ENCODE measurements around the gene ATP11C. TPM values are rescaled to one million over a fixed set of nuclear protein-coding genes. Genes with fewer than 3 reads are reported as not detected.

Gene ATP11C
- total and polyA plus RNA-seq, 4 donors: 5.3 to 32.1 (median 23.3) TPM

DNA sequence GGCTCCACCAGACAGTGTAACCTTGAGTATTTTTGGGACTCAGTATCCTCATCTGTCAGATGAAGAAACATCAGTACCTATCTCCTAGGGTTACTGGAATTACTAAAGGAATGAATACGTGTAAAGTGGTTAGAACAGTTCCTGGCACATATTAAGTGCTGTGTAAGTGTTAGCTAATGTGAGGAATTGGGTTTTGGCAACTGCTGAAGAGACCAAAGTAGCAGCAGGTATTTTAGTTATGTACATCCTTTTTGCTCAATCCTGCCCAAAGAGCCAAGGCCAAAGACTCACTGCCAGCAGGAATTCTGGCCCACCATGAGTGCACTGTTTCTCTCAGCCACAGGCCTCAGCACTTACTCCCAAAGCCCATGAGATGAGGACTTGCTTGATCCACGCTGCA lies 208.2 kb downstream of the ATP11C start:
- no peaks in the 10 kb centered on the region for H3K9me3 ChIP-seq (ENCODE audit: control insufficient read depth, low read length)
- H3K36me3 ChIP-seq (ENCODE audit: control insufficient read depth in 1 of 2, insufficient read depth in 2 of 2, low read length in 1 of 2): no peaks in the 10 kb centered on the region
- no peak for ATAC-seq (ENCODE audit: low FRiP score)
- intact Hi-C loops (cut with DNase I): no loop called here
- no peak overlapping the region for H3K27ac ChIP-seq (ENCODE audit: low read depth in 1 of 2, low read length in 2 of 2)
- DNase-seq: no peak
- no peaks in the 10 kb centered on the region for H3K4me1 ChIP-seq (ENCODE audit: control insufficient read depth in 1 of 2, insufficient read depth in 2 of 2, low read length in 2 of 2)
- H3K4me3 ChIP-seq (ENCODE audit: low read length in 2 of 2): no peak overlapping the region
- WGBS, 2 donors: 54 to 61% methylated on average over 2 of the region's 2 CpGs
- H3K27me3 ChIP-seq (ENCODE audit: control insufficient read depth in 1 of 2, insufficient read depth in 2 of 2, low read length in 1 of 2): no peaks in the 10 kb centered on the region

GRCh38 chrX:139720979-139721378 lies 211.9 kb downstream of the ATP11C start:
- no peaks in the 10 kb centered on the region for H3K9me3 ChIP-seq (ENCODE audit: control insufficient read depth, low read length)
- no peak overlapping the region for H3K4me3 ChIP-seq (ENCODE audit: low read length in 2 of 2)
- H3K36me3 ChIP-seq (ENCODE audit: control insufficient read depth in 1 of 2, insufficient read depth in 2 of 2, low read length in 1 of 2): no peaks in the 10 kb centered on the region
- ATAC-seq (ENCODE audit: low FRiP score): no peak
- H3K27me3 ChIP-seq (ENCODE audit: control insufficient read depth in 1 of 2, insufficient read depth in 2 of 2, low read length in 1 of 2): no peaks in the 10 kb centered on the region
- DNase-seq: no peak
- no peaks in the 10 kb centered on the region for H3K4me1 ChIP-seq (ENCODE audit: control insufficient read depth in 1 of 2, insufficient read depth in 2 of 2, low read length in 2 of 2)
- WGBS, 2 donors: 83 to 90% methylated on average over 6 of the region's 6 CpGs
- intact Hi-C loops (cut with DNase I): no loop called here
- H3K27ac ChIP-seq (ENCODE audit: low read depth in 1 of 2, low read length in 2 of 2): no peak overlapping the region

- H3K27ac ChIP-seq (ENCODE audit: low read depth in 1 of 2, low read length in 2 of 2): no peak overlapping the region
- no peak overlapping the region for H3K4me3 ChIP-seq (ENCODE audit: low read length in 2 of 2)
- DNase-seq (no peak), ATAC-seq (ENCODE audit: low FRiP score) (no peak)
- H3K4me1 ChIP-seq (ENCODE audit: control insufficient read depth in 1 of 2, insufficient read depth in 2 of 2, low read length in 2 of 2): no peaks in the 10 kb centered on the region
- no peaks in the 10 kb centered on the region for H3K9me3 ChIP-seq (ENCODE audit: control insufficient read depth, low read length)
- intact Hi-C loops (cut with DNase I): no loop called here
- whole genome bisulfite sequencing, 2 donors: 26 to 33% methylated on average over 5 of the region's 5 CpGs
- H3K27me3 ChIP-seq (ENCODE audit: control insufficient read depth in 1 of 2, insufficient read depth in 2 of 2, low read length in 1 of 2): no peaks in the 10 kb centered on the region
- H3K36me3 ChIP-seq (ENCODE audit: control insufficient read depth in 1 of 2, insufficient read depth in 2 of 2, low read length in 1 of 2): no peaks in the 10 kb centered on the region
Measured at GRCh38 chrX:139720136-139720535, 212.7 kb downstream of the ATP11C start.

DNA sequence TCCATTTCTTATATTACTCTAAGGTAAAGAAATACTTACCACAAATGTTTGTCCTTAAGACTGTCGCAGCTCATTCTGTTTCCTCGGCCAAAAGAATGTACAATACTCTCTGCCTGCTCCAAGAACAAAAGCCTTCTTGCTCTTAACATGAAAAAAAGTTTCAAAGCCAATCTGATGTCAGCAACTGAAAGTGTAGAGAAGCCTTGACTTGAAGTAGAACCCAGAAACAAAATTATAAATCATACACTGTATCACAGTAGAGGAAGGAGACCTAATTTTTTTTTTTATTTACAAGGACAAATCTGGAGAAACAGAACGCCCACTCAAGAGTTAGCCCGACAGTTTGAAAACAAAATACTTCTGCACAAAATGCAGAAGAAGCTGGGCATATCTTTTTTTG lies 224.8 kb downstream of the ATP11C start, which contains the start of gene MCF2:
Gene MCF2 (minus strand): TSS at position 101 of the 400 bp plus-strand sequence. CDS start 56,423 bp downstream, outside the sequence.
- Histone ChIP-seq H3K27me3 (ENCODE audit: control insufficient read depth in 1 of 2, insufficient read depth in 2 of 2, low read length in 1 of 2) (no peaks in the 10 kb centered on the region), H3K4me1 (ENCODE audit: control insufficient read depth in 1 of 2, insufficient read depth in 2 of 2, low read length in 2 of 2) (no peaks in the 10 kb centered on the region), H3K9me3 (ENCODE audit: control insufficient read depth, low read length) (no peaks in the 10 kb centered on the region), H3K27ac (ENCODE audit: low read depth in 1 of 2, low read length in 2 of 2) (no peak within 1 kb of the TSS), H3K4me3 (ENCODE audit: low read length in 2 of 2) (no peak within 1 kb of the TSS), H3K36me3 (ENCODE audit: control insufficient read depth in 1 of 2, insufficient read depth in 2 of 2, low read length in 1 of 2) (no peaks in the 10 kb centered on the region)
- DNase-seq (no peak), ATAC-seq (ENCODE audit: low FRiP score) (no peak)
- intact Hi-C loops (cut with DNase I): no loop called here
- 62 to 71% methylated on average over 4 of the region's 4 CpGs for WGBS, 2 donors

GRCh38 chrX:139702658-139703057 lies 230.2 kb downstream of the ATP11C start:
- 88 to 93% methylated on average over 3 of the region's 3 CpGs for WGBS, 2 donors
- no peak for ATAC-seq (ENCODE audit: low FRiP score)
- intact Hi-C loops (cut with DNase I): no loop called here
- Histone ChIP-seq H3K4me3 (ENCODE audit: low read length in 2 of 2) (no peak overlapping the region), H3K36me3 (ENCODE audit: control insufficient read depth in 1 of 2, insufficient read depth in 2 of 2, low read length in 1 of 2) (no peaks in the 10 kb centered on the region), H3K4me1 (ENCODE audit: control insufficient read depth in 1 of 2, insufficient read depth in 2 of 2, low read length in 2 of 2) (no peaks in the 10 kb centered on the region), H3K27ac (ENCODE audit: low read depth in 1 of 2, low read length in 2 of 2) (no peak overlapping the region), H3K27me3 (ENCODE audit: control insufficient read depth in 1 of 2, insufficient read depth in 2 of 2, low read length in 1 of 2) (no peaks in the 10 kb centered on the region), H3K9me3 (ENCODE audit: control insufficient read depth, low read length) (no peaks in the 10 kb centered on the region)
- no peak for DNase-seq

DNA sequence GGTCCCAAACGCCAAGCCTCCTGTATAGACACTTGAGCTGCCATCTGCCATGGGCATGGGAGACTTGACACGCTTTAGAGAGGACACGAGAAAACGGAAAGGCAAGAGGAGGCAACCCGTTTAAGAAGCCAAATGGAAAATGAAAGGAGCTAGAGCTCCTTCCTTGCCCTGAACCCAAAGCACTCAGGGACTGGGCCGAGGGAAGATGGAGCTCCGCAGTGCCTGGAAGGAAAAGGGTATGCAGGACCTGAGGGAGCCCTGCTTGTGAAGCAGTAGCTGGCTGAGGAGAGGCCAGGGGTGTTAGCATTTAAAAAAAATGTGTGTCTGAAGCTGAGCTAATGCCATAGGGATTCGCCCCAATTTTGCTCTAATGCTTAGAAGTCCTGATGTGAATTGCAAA lies 239.9 kb downstream of the ATP11C start:
- ATAC-seq (ENCODE audit: low FRiP score) (peak; percentile 12), DNase-seq (no peak)
- Histone ChIP-seq H3K36me3 (ENCODE audit: control insufficient read depth in 1 of 2, insufficient read depth in 2 of 2, low read length in 1 of 2) (no peaks in the 10 kb centered on the region), H3K27ac (ENCODE audit: low read depth in 1 of 2, low read length in 2 of 2) (no peak overlapping the region), H3K4me1 (ENCODE audit: control insufficient read depth in 1 of 2, insufficient read depth in 2 of 2, low read length in 2 of 2) (no peaks in the 10 kb centered on the region), H3K27me3 (ENCODE audit: control insufficient read depth in 1 of 2, insufficient read depth in 2 of 2, low read length in 1 of 2) (no peaks in the 10 kb centered on the region), H3K4me3 (ENCODE audit: low read length in 2 of 2) (peak overlapping the region; percentile 14 to 43), H3K9me3 (ENCODE audit: control insufficient read depth, low read length) (no peaks in the 10 kb centered on the region)
- 23 to 35% methylated on average over 8 of the region's 8 CpGs for WGBS, 2 donors
- intact Hi-C loops (cut with DNase I): no loop called here

- Histone ChIP-seq H3K4me1 (ENCODE audit: control insufficient read depth in 1 of 2, insufficient read depth in 2 of 2, low read length in 2 of 2) (no peaks in the 10 kb centered on the region), H3K36me3 (ENCODE audit: control insufficient read depth in 1 of 2, insufficient read depth in 2 of 2, low read length in 1 of 2) (no peaks in the 10 kb centered on the region), H3K9me3 (ENCODE audit: control insufficient read depth, low read length) (no peaks in the 10 kb centered on the region), H3K4me3 (ENCODE audit: low read length in 2 of 2) (peak overlapping the region; percentile 23 to 43), H3K27me3 (ENCODE audit: control insufficient read depth in 1 of 2, insufficient read depth in 2 of 2, low read length in 1 of 2) (no peaks in the 10 kb centered on the region), H3K27ac (ENCODE audit: low read depth in 1 of 2, low read length in 2 of 2) (no peak overlapping the region)
- DNase-seq: no peak
- intact Hi-C loops (cut with DNase I): no loop called here
- ATAC-seq (ENCODE audit: low FRiP score): no peak
- WGBS, 2 donors: 8 to 46% methylated on average over 11 of the region's 11 CpGs
Measured at GRCh38 chrX:139692506-139692849, 240.4 kb downstream of the ATP11C start.

DNA sequence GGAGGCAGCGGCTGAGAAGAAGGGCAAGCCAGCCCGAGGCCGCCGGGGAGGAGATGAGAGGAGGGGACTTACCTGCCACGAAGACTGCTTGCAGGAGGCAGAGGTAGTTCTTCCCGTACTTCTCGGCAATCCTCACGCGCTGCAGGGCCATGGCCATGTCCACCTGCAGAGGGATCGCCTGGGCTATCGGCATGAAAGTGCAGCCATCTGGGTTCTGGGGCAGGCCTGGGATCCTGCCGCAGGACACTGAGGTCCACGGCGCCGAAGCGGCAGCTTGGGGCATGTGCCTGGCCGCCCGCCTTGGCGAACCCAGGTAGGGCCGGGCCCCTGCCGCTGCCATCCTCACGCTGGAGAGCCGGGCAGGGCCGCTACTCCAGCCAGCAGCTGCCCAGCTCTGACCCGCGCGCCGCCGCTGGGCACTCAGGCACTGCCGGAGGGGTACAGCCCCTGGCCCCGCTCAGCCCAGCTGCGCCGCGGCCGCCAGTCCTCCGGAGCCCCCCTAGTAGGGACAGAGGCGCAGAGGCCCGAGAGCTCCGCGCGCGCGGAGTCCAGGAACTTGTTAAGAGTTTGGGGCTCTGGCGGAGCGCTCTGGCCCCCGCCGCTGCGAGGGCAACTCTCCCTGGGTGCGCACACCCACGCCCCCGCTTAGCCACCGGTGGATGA lies 240.9 kb downstream of the ATP11C start:
- peak; percentile 31 for ATAC-seq (ENCODE audit: low FRiP score)
- no peaks in the 10 kb centered on the region for H3K27me3 ChIP-seq (ENCODE audit: control insufficient read depth in 1 of 2, insufficient read depth in 2 of 2, low read length in 1 of 2)
- H3K4me3 ChIP-seq (ENCODE audit: low read length in 2 of 2): peak overlapping the region; percentile 23 to 43
- no peak overlapping the region for H3K27ac ChIP-seq (ENCODE audit: low read depth in 1 of 2, low read length in 2 of 2)
- peak in 1 of 2 donors; percentile 71 for DNase-seq
- 0 to 19% methylated on average over 47 to 52 of the region's 52 CpGs for WGBS, 2 donors
- H3K4me1 ChIP-seq (ENCODE audit: control insufficient read depth in 1 of 2, insufficient read depth in 2 of 2, low read length in 2 of 2): no peaks in the 10 kb centered on the region
- H3K9me3 ChIP-seq (ENCODE audit: control insufficient read depth, low read length): no peaks in the 10 kb centered on the region
- intact Hi-C loops (cut with DNase I): no loop called here
- no peaks in the 10 kb centered on the region for H3K36me3 ChIP-seq (ENCODE audit: control insufficient read depth in 1 of 2, insufficient read depth in 2 of 2, low read length in 1 of 2)

DNA sequence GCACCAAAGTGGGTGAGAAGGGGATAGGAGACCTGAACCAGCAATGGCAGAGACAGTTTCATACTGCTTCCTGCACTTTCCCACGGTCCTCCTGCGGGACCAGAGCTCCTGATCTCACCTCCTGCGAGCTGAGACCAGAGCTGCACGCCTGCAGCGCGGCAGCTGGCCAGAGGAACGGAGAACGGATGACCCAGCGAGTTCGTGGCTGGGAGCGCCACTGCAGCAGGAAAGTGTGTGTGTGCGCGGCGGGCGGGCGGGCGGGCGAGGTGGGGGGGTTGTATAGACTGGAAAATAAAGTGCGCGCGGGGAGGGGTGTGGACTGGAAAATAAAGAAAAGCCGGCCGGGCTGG lies 241.4 kb downstream of the ATP11C start:
- H3K27me3 ChIP-seq (ENCODE audit: control insufficient read depth in 1 of 2, insufficient read depth in 2 of 2, low read length in 1 of 2): no peaks in the 10 kb centered on the region
- no peaks in the 10 kb centered on the region for H3K36me3 ChIP-seq (ENCODE audit: control insufficient read depth in 1 of 2, insufficient read depth in 2 of 2, low read length in 1 of 2)
- no peaks in the 10 kb centered on the region for H3K9me3 ChIP-seq (ENCODE audit: control insufficient read depth, low read length)
- intact Hi-C loops (cut with DNase I): no loop called here
- DNase-seq (peak in 1 of 2 donors; percentile 64), ATAC-seq (ENCODE audit: low FRiP score) (peak; percentile 6)
- no peak overlapping the region for H3K4me3 ChIP-seq (ENCODE audit: low read length in 2 of 2)
- H3K27ac ChIP-seq (ENCODE audit: low read depth in 1 of 2, low read length in 2 of 2): no peak overlapping the region
- no peaks in the 10 kb centered on the region for H3K4me1 ChIP-seq (ENCODE audit: control insufficient read depth in 1 of 2, insufficient read depth in 2 of 2, low read length in 2 of 2)
- 2 to 28% methylated on average over 23 of the region's 23 CpGs for WGBS, 2 donors

All from aorta (tissue), 5 donors.